Measurements from ENCODE around the gene MAP3K3. TPM values are rescaled to one million over a fixed set of nuclear protein-coding genes. Genes with fewer than 3 reads are reported as not detected.
A peak's percentile ranks its signal among the peaks of the same experiment; 100 is the strongest.

The MAP3K3 gene
- total and polyA plus RNA-seq, 10 of the 15 experiments (the other 5 are each of a cell fraction or from before 2014, with no cell fraction given), result 1.6 to 24.1 (median 15.0) TPM

GRCh38 chr17:63646488-63646806 is 24.2 kb downstream of the MAP3K3 start (continued):
- no peak for TF ChIP-seq MYB (IDR thresholded peaks at IDR 0.05; ENCODE audit: borderline replicate concordance, low read depth, low read length)
- no peak for TF ChIP-seq BRCA1 (IDR thresholded peaks at IDR 0.05; ENCODE audit: low read depth, low read length)
- TF ChIP-seq ZNF274 (IDR thresholded peaks at IDR 0.05; ENCODE audit: insufficient read depth, insufficient read length), result no peak
- TF ChIP-seq CTCF (IDR thresholded peaks at IDR 0.05 in 2 of 3, conservative IDR thresholded peaks at IDR 0.05 in 1 of 3; ENCODE audit: control insufficient read depth in 2 of 3, extremely low read depth in 1 of 3, insufficient read depth in 1 of 3, low read depth in 3 of 3, low read length in 3 of 3), result no peak
- no peak for TF ChIP-seq USF1 (IDR thresholded peaks at IDR 0.05; ENCODE audit: borderline replicate concordance, extremely low read length, insufficient read depth, low read depth, low read length)
- TF ChIP-seq POLR2AphosphoS2 (IDR thresholded peaks at IDR 0.05; ENCODE audit: low read depth, low read length), result no peak
- TF ChIP-seq EGR1 (IDR thresholded peaks at IDR 0.05; ENCODE audit: borderline replicate concordance in 1 of 2, low read depth in 2 of 2, low read length in 2 of 2), result no peak
- no peak for TF ChIP-seq ZBTB33 (IDR thresholded peaks at IDR 0.05)
- TF ChIP-seq CHD1 (IDR thresholded peaks at IDR 0.05; ENCODE audit: low read depth, low read length), result no peak
- TF ChIP-seq SUZ12 (IDR thresholded peaks at IDR 0.05; ENCODE audit: unreplicated experiment), result no peak
- TF ChIP-seq KLF5 (IDR thresholded peaks at IDR 0.05; ENCODE audit: partially characterized antibody), result no peak
- no peak for TF ChIP-seq HSF1 (IDR thresholded peaks at IDR 0.05; ENCODE audit: low read depth, low read length)
- TF ChIP-seq RAD21 (IDR thresholded peaks at IDR 0.05; ENCODE audit: insufficient read depth, low read depth, low read length), result no peak
- TF ChIP-seq NFIC (IDR thresholded peaks at IDR 0.05; ENCODE audit: low read depth, low read length), result peak; percentile 78
- TF ChIP-seq ZZZ3 (IDR thresholded peaks at IDR 0.05; ENCODE audit: control insufficient read depth, insufficient read length, low read depth), result no peak
- TF ChIP-seq TARDBP (IDR thresholded peaks at IDR 0.05; ENCODE audit: borderline replicate concordance), result no peak
- peak; percentile 72; the same call in 1 of the 2 replicates for TF ChIP-seq MTA2 (IDR thresholded peaks at IDR 0.05; ENCODE audit: low read depth)
- TF ChIP-seq BCL11A (IDR thresholded peaks at IDR 0.05; ENCODE audit: low read depth, low read length), result no peak
- TF ChIP-seq ZSCAN29 (IDR thresholded peaks at IDR 0.05), result no peak
- TF ChIP-seq CEBPZ (IDR thresholded peaks at IDR 0.05; ENCODE audit: low read depth, low read length), result no peak
- TF ChIP-seq NR2C2 (IDR thresholded peaks at IDR 0.05; ENCODE audit: borderline replicate concordance, control insufficient read depth, insufficient read length, low read depth), result no peak

Measured in GM12878 (cell line).